ENCODE results near the gene WASF2. TPM values are rescaled to one million over a fixed set of nuclear protein-coding genes. Genes with fewer than 3 reads are reported as not detected.

The WASF2 gene
- total RNA-seq, 1 donor from 2014 or later, result 22.1 TPM

- H3K36me3 ChIP-seq (ENCODE audit: control insufficient read depth, insufficient read depth, low read length), result peaks cover 2% of the 10 kb centered on the region
- FAIRE-seq (no peak), DNase-seq (ENCODE audit: low read depth) (no peak)
- no peak overlapping the region for H3K4me3 ChIP-seq (ENCODE audit: low read depth, low read length)
- no peaks in the 10 kb centered on the region for H3K27me3 ChIP-seq (ENCODE audit: control insufficient read depth, insufficient read depth, low read length)
- TF ChIP-seq CTCF (IDR thresholded peaks at IDR 0.05; ENCODE audit: insufficient read depth, low read length, severe bottlenecking), result no peak
These were observed 2.1 kb upstream of the WASF2 start for GRCh38 chr1:27491748-27492700.

GRCh38 chr1:27489501-27489972 lies 430 bp downstream of the WASF2 start:
- Histone ChIP-seq H3K36me3 (ENCODE audit: control insufficient read depth, insufficient read depth, low read length) (peaks cover 2% of the 10 kb centered on the region), H3K4me3 (ENCODE audit: low read depth, low read length) (peak overlapping the region; percentile 100), H3K27me3 (ENCODE audit: control insufficient read depth, insufficient read depth, low read length) (no peaks in the 10 kb centered on the region)
- no peak for TF ChIP-seq CTCF (IDR thresholded peaks at IDR 0.05; ENCODE audit: insufficient read depth, low read length, severe bottlenecking)
- FAIRE-seq (no peak), DNase-seq (ENCODE audit: low read depth) (no peak)

- FAIRE-seq, result no peak
- peak overlapping the region; percentile 100 for H3K4me3 ChIP-seq (ENCODE audit: low read depth, low read length)
- no peak for TF ChIP-seq CTCF (IDR thresholded peaks at IDR 0.05; ENCODE audit: insufficient read depth, low read length, severe bottlenecking)
These were observed 1.7 kb downstream of the WASF2 start for GRCh38 chr1:27487966-27488884.

GRCh38 chr1:27485363-27485762 lies 4.6 kb downstream of the WASF2 start:
- Histone ChIP-seq H3K36me3 (ENCODE audit: control insufficient read depth, insufficient read depth, low read length) (peaks cover 2% of the 10 kb centered on the region), H3K27me3 (ENCODE audit: control insufficient read depth, insufficient read depth, low read length) (no peaks in the 10 kb centered on the region), H3K4me3 (ENCODE audit: low read depth, low read length) (no peak overlapping the region)
- no peak for TF ChIP-seq CTCF (IDR thresholded peaks at IDR 0.05; ENCODE audit: insufficient read depth, low read length, severe bottlenecking)
- no peak for FAIRE-seq
- no peak for DNase-seq (ENCODE audit: low read depth)

More at GRCh38 chr1:27487966-27488884, 1.7 kb downstream of the WASF2 start:
- peak; percentile 36 for DNase-seq (ENCODE audit: low read depth)
- Histone ChIP-seq H3K36me3 (ENCODE audit: control insufficient read depth, insufficient read depth, low read length) (peaks cover 2% of the 10 kb centered on the region), H3K27me3 (ENCODE audit: control insufficient read depth, insufficient read depth, low read length) (no peaks in the 10 kb centered on the region)

GRCh38 chr1:27483659-27484058 lies 6.3 kb downstream of the WASF2 start:
- DNase-seq (ENCODE audit: low read depth) (no peak), FAIRE-seq (no peak)
- TF ChIP-seq CTCF (IDR thresholded peaks at IDR 0.05; ENCODE audit: insufficient read depth, low read length, severe bottlenecking), result no peak
- H3K4me3 ChIP-seq (ENCODE audit: low read depth, low read length), result no peak overlapping the region
- no peaks in the 10 kb centered on the region for H3K36me3 ChIP-seq (ENCODE audit: control insufficient read depth, insufficient read depth, low read length)
- H3K27me3 ChIP-seq (ENCODE audit: control insufficient read depth, insufficient read depth, low read length), result no peaks in the 10 kb centered on the region

Data from bronchial epithelial cell (primary cell).